NCI-H146 treated with DMSO at 0.1 percent for 48 hours (cell line): ENCODE data around the gene RCE1.
A peak's percentile ranks its signal among the peaks of the same experiment; 100 is the strongest.
"Not testable (repeated sequence)": the region's sequence is repeated elsewhere in the genome, so short reads cannot be mapped to it uniquely, and the experiment has no call there.

ENCODE experiments used
- DNase-seq: peaks from one replicate; lab custom pipeline; 2025; ENCODE audit not compliant: unreplicated experiment; lab: John Stamatoyannopoulos, UW

RCE1 gene

GRCh38 chr11:66842896-66843775, at the start of gene RCE1:
TSS of gene RCE1 (plus strand) at chr11:66843441. CDS start at chr11:66843456, 15 bp downstream.
- DNase-seq, result peak; percentile 61

GRCh38 chr11:66799815-66800214, 43.4 kb upstream of the RCE1 start:
- not testable (repeated sequence) for DNase-seq

- no peak for DNase-seq
Measured at GRCh38 chr11:66800720-66801428, 42.4 kb upstream of the RCE1 start.

GRCh38 chr11:66809592-66809991, 33.6 kb upstream of the RCE1 start:
- no peak for DNase-seq

- DNase-seq, result no peak
Measured at GRCh38 chr11:66810576-66811185, 32.6 kb upstream of the RCE1 start.

GRCh38 chr11:66814678-66815077, 28.6 kb upstream of the RCE1 start:
- no peak for DNase-seq

- no peak for DNase-seq
Measured at GRCh38 chr11:66815646-66816045, 27.6 kb upstream of the RCE1 start.

GRCh38 chr11:66818231-66818955, 24.8 kb upstream of the RCE1 start:
- no peak for DNase-seq

- no peak for DNase-seq
Measured at GRCh38 chr11:66820381-66820780, 22.9 kb upstream of the RCE1 start.

GRCh38 chr11:66820901-66821300, 22.3 kb upstream of the RCE1 start:
- no peak for DNase-seq

- DNase-seq, result no peak
Measured at GRCh38 chr11:66823700-66824099, 19.5 kb upstream of the RCE1 start.

GRCh38 chr11:66824573-66824972, 18.7 kb upstream of the RCE1 start:
- not testable (repeated sequence) for DNase-seq

- no peak for DNase-seq
Measured at GRCh38 chr11:66834539-66834845, 8.7 kb upstream of the RCE1 start.

- DNase-seq, result no peak
Measured at GRCh38 chr11:66834943-66835342, 8.3 kb upstream of the RCE1 start.

GRCh38 chr11:66835768-66836405, 7.4 kb upstream of the RCE1 start:
- DNase-seq, result no peak

- DNase-seq, result no peak
Measured at GRCh38 chr11:66840317-66841091, 2.7 kb upstream of the RCE1 start.

GRCh38 chr11:66841861-66842260, 1.4 kb upstream of the RCE1 start:
- no peak for DNase-seq

GRCh38 chr11:66842501-66842895, 743 bp upstream of the RCE1 start:
- DNase-seq, result no peak

GRCh38 chr11:66843776-66844495, 695 bp downstream of the RCE1 start:
- no peak for DNase-seq
